Glutamatergic neuron (in vitro differentiated cells): ENCODE measurements around the gene DAGLA. TPM values are rescaled to one million over a fixed set of nuclear protein-coding genes. Genes with fewer than 3 reads are reported as not detected.

Source experiments
- DNase-seq: peaks from one replicate; pipeline ENCODE4 v3.0.0; 2022
- H3K27ac Mint-ChIP-seq: one replicate; pipeline ENCODE4 v1.8.0; 2020; ENCODE audit warnings: mild to moderate bottlenecking, mixed read lengths, inconsistent platforms; ENCODE audit not compliant: unreplicated experiment
- H3K27me3 Mint-ChIP-seq: one replicate; pipeline ENCODE4 v1.8.0; 2020; ENCODE audit warnings: mild to moderate bottlenecking, moderate library complexity, mixed read lengths, inconsistent platforms; ENCODE audit not compliant: unreplicated experiment
- H3K36me3 Mint-ChIP-seq: one replicate; pipeline ENCODE4 v1.8.0; 2020; ENCODE audit warnings: mild to moderate bottlenecking, mixed read lengths, inconsistent platforms; ENCODE audit not compliant: unreplicated experiment
- H3K4me1 Mint-ChIP-seq: one replicate; pipeline ENCODE4 v1.8.0; 2020; ENCODE audit warnings: mild to moderate bottlenecking, low read depth, mixed read lengths, inconsistent platforms; ENCODE audit not compliant: unreplicated experiment
- H3K4me3 Mint-ChIP-seq: one replicate; pipeline ENCODE4 v1.8.0; 2020; ENCODE audit warnings: mild to moderate bottlenecking, mixed read lengths, inconsistent platforms; ENCODE audit not compliant: unreplicated experiment
- H3K9me3 Mint-ChIP-seq: one replicate; pipeline ENCODE4 v1.8.0; 2020; ENCODE audit warnings: mild to moderate bottlenecking, moderate library complexity, mixed read lengths, inconsistent platforms; ENCODE audit not compliant: unreplicated experiment
- total RNA-seq: library from RNA; stranded (reverse); fragmentation: NEBNext Ultra II Directional; extraction: Animal tissue kit (Norgen Biotek cat#: 25700); gene quantifications from one replicate; pipeline ENCODE4 v1.2.1, GENCODE V29; 2021; ENCODE audit not compliant: unreplicated experiment
- TF ChIP-seq, protein P1 (sequence below): fragments of 200-600 bp; sonication (generic); IDR thresholded peaks from one replicate; pipeline ENCODE4 v1.5.0; 2021; ENCODE audit not compliant: partially characterized antibody, unreplicated experiment

DAGLA gene
- total RNA-seq, 1 donor from 2014 or later: 9.6 TPM

- Mint-ChIP-seq H3K27me3 (peaks cover 1% of the 10 kb centered on the region), H3K36me3 (peaks cover 7% of the 10 kb centered on the region), H3K4me1 (peaks cover 3% of the 10 kb centered on the region), H3K27ac (no peak overlapping the region), H3K4me3 (no peak overlapping the region), H3K9me3 (peaks cover 2% of the 10 kb centered on the region)
- TF ChIP-seq, protein P1, sequence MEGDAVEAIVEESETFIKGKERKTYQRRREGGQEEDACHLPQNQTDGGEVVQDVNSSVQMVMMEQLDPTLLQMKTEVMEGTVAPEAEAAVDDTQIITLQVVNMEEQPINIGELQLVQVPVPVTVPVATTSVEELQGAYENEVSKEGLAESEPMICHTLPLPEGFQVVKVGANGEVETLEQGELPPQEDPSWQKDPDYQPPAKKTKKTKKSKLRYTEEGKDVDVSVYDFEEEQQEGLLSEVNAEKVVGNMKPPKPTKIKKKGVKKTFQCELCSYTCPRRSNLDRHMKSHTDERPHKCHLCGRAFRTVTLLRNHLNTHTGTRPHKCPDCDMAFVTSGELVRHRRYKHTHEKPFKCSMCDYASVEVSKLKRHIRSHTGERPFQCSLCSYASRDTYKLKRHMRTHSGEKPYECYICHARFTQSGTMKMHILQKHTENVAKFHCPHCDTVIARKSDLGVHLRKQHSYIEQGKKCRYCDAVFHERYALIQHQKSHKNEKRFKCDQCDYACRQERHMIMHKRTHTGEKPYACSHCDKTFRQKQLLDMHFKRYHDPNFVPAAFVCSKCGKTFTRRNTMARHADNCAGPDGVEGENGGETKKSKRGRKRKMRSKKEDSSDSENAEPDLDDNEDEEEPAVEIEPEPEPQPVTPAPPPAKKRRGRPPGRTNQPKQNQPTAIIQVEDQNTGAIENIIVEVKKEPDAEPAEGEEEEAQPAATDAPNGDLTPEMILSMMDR: no peak
- no peak for DNase-seq
These were observed 102.7 kb downstream of the DAGLA start for GRCh38 chr11:61782841-61783240.

GRCh38 chr11:61783717-61784505 is 103.7 kb downstream of the DAGLA start:
- Mint-ChIP-seq H3K27me3 (no peaks in the 10 kb centered on the region), H3K36me3 (peaks cover 7% of the 10 kb centered on the region), H3K4me1 (peaks cover 3% of the 10 kb centered on the region), H3K27ac (no peak overlapping the region), H3K9me3 (no peaks in the 10 kb centered on the region), H3K4me3 (no peak overlapping the region)
- DNase-seq: no peak
- TF ChIP-seq, protein P1: no peak

DNA sequence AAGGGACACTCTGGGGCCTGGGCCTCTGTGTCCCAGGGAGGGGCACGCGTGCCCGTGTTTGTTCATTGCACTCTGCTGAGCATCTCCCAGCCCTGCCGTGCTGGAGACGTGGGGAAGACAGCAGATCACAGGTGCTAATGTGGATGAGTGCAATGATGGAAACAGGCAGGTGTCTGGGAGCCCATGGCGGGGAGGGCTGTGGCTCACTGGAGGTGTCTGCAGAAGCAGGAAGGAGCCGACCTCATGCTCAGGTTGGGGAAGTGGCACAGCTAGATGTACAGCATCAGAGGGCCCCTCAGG is 104.3 kb downstream of the DAGLA start:
- Mint-ChIP-seq H3K9me3 (no peaks in the 10 kb centered on the region), H3K4me3 (no peak overlapping the region), H3K36me3 (peaks cover 7% of the 10 kb centered on the region), H3K27ac (no peak overlapping the region), H3K27me3 (no peaks in the 10 kb centered on the region), H3K4me1 (peaks cover 3% of the 10 kb centered on the region)
- TF ChIP-seq, protein P1: no peak
- DNase-seq: no peak

GRCh38 chr11:61785837-61786402 is 105.7 kb downstream of the DAGLA start:
- peaks cover 3% of the 10 kb centered on the region for H3K4me1 Mint-ChIP-seq
- no peak overlapping the region for H3K27ac Mint-ChIP-seq
- H3K36me3 Mint-ChIP-seq: peaks cover 7% of the 10 kb centered on the region
- H3K4me3 Mint-ChIP-seq: no peak overlapping the region
- DNase-seq: no peak
- TF ChIP-seq, protein P1: no peak
- H3K9me3 Mint-ChIP-seq: no peaks in the 10 kb centered on the region
- H3K27me3 Mint-ChIP-seq: no peaks in the 10 kb centered on the region

DNA sequence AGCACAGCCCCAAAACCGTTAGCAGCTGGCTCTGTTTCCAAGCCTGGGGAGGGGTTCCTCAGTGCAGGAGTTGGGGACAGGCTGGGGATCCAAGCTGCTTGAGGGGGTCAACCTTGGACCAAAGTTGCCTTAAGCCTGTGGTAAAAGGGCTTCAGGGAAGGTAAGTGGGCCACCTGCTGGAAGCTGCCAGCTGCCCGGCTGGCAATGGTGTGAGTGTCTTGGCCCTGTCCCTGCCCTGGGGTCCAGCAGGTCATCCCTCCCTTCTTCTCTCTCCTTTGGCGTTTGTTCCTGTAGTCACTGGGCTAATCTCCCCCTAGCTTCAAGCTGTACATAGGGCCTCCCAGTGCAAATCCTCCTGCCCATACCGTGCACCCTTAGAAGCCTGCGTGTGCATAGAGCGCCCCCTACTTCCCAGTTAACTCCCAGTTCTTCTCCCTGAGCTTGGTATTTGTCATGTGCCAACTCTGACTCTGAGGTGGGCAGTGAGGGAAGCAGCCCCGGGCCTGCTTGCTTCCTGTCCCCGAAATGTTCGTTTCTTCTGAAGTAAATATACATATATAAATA is 107.8 kb downstream of the DAGLA start:
- Mint-ChIP-seq H3K27ac (no peak overlapping the region), H3K36me3 (peaks cover 7% of the 10 kb centered on the region), H3K9me3 (peaks cover 7% of the 10 kb centered on the region), H3K27me3 (peaks cover 11% of the 10 kb centered on the region), H3K4me1 (peaks cover 8% of the 10 kb centered on the region), H3K4me3 (no peak overlapping the region)
- peak; percentile 58 for DNase-seq
- TF ChIP-seq, protein P1: peak; percentile 52
